Lower lobe of right lung (tissue), 2 donors: Measurements from ENCODE around the gene ANGPTL4. TPM values are rescaled to one million over a fixed set of nuclear protein-coding genes. Genes with fewer than 3 reads are reported as not detected.

ENCODE experiments used
- ATAC-seq, 2 donors: fragments of 200-7000 bp; cut with Tn5 transposase; one replicate each; pipeline ENCODE4 v1.9.1; 2020 to 2022; ENCODE audit warnings: mild to moderate bottlenecking in 2 of 2, moderate library complexity in 2 of 2
- DNase-seq: peaks from one replicate; pipeline ENCODE4 v3.0.0-alpha.2; 2020
- H3K27ac ChIP-seq: fragments of 200-600 bp; one replicate; pipeline ENCODE4 v1.8.0; 2022
- H3K27me3 ChIP-seq: fragments of 200-600 bp; one replicate; pipeline ENCODE4 v1.8.0; 2022; ENCODE audit warnings: low read depth
- H3K36me3 ChIP-seq: fragments of 200-600 bp; one replicate; pipeline ENCODE4 v1.8.0; 2022; ENCODE audit warnings: mild to moderate bottlenecking
- H3K4me1 ChIP-seq: fragments of 200-600 bp; one replicate; pipeline ENCODE4 v1.8.0; 2022
- H3K4me3 ChIP-seq: fragments of 200-600 bp; one replicate; pipeline ENCODE4 v1.8.0; 2022; ENCODE audit warnings: mild to moderate bottlenecking
- H3K9me3 ChIP-seq: fragments of 200-600 bp; one replicate; pipeline ENCODE4 v1.8.0; 2022
- CTCF ChIP-seq: fragments of 200-600 bp; IDR thresholded peaks from one replicate; pipeline ENCODE4 v1.8.0; 2022; ENCODE audit warnings: antibody characterized with exemption, mild to moderate bottlenecking
- intact Hi-C: fragments of 100-400 bp; cut with DNase I; formaldehyde crosslinking; loops from one replicate; pipeline ENCODE4 v1.11.0; 2022
- total RNA-seq: library from RNA; stranded (reverse); fragmentation: NEBNext Ultra II Directional; extraction: Animal tissue kit (Norgen Biotek cat#: 25700); gene quantifications from one replicate; pipeline ENCODE4 v1.2.1, GENCODE V29; 2021
- donor health status: DM: no; HTN: yes; CAD: no; lungs with severe emphysema.

ANGPTL4 gene
- total RNA-seq, 1 donor from 2014 or later: 11.0 TPM

- no peaks in the 10 kb centered on the region for H3K36me3 ChIP-seq
- intact Hi-C loops: no loop called here
- peaks cover 48% of the 10 kb centered on the region for H3K4me1 ChIP-seq
- H3K27ac ChIP-seq: no peak overlapping the region
- no peak for TF ChIP-seq CTCF
- no peak overlapping the region for H3K4me3 ChIP-seq
- no peak for ATAC-seq
- no peaks in the 10 kb centered on the region for H3K27me3 ChIP-seq
- no peaks in the 10 kb centered on the region for H3K9me3 ChIP-seq
- no peak for DNase-seq
These were observed 5.0 kb upstream of the ANGPTL4 start for GRCh38 chr19:8358948-8359347.

- Histone ChIP-seq H3K4me3 (no peak overlapping the region), H3K4me1 (peaks cover 51% of the 10 kb centered on the region), H3K27me3 (peaks cover 6% of the 10 kb centered on the region), H3K9me3 (no peaks in the 10 kb centered on the region), H3K36me3 (no peaks in the 10 kb centered on the region), H3K27ac (no peak overlapping the region)
- no peak for ATAC-seq
- TF ChIP-seq CTCF: no peak
- DNase-seq: no peak
- intact Hi-C loops: no loop called here
These were observed 3.8 kb upstream of the ANGPTL4 start for GRCh38 chr19:8360196-8360595.

GRCh38 chr19:8361921-8362793 is 1.8 kb upstream of the ANGPTL4 start:
- Histone ChIP-seq H3K4me1 (peaks cover 57% of the 10 kb centered on the region), H3K27me3 (peaks cover 6% of the 10 kb centered on the region), H3K4me3 (no peak overlapping the region), H3K9me3 (no peaks in the 10 kb centered on the region), H3K27ac (peak overlapping the region; percentile 77), H3K36me3 (no peaks in the 10 kb centered on the region)
- TF ChIP-seq CTCF: no peak
- intact Hi-C loops: no loop called here
- peak; percentile 90 to 91 for ATAC-seq
- peak; percentile 93 for DNase-seq

GRCh38 chr19:8366121-8366581 is 2.2 kb downstream of the ANGPTL4 start:
- Histone ChIP-seq H3K27ac (peak overlapping the region; percentile 18), H3K9me3 (no peaks in the 10 kb centered on the region), H3K27me3 (peaks cover 6% of the 10 kb centered on the region), H3K4me1 (peaks cover 72% of the 10 kb centered on the region), H3K36me3 (peaks cover 10% of the 10 kb centered on the region), H3K4me3 (no peak overlapping the region)
- no peak for TF ChIP-seq CTCF
- intact Hi-C loops: no loop called here
- DNase-seq (peak; percentile 36), ATAC-seq (no peak)

- intact Hi-C loops: no loop called here
- no peak for ATAC-seq
These were observed 3.0 kb downstream of the ANGPTL4 start for GRCh38 chr19:8366961-8367326.

More at GRCh38 chr19:8366961-8367326, 3.0 kb downstream of the ANGPTL4 start:
- peaks cover 65% of the 10 kb centered on the region for H3K4me1 ChIP-seq
- H3K9me3 ChIP-seq: no peaks in the 10 kb centered on the region
- H3K27ac ChIP-seq: peak overlapping the region; percentile 18
- no peak for TF ChIP-seq CTCF
- peaks cover 14% of the 10 kb centered on the region for H3K36me3 ChIP-seq
- H3K4me3 ChIP-seq: peak overlapping the region; percentile 33
- DNase-seq: no peak
- peaks cover 6% of the 10 kb centered on the region for H3K27me3 ChIP-seq
